ENCODE measurements around the gene RPP40.

RPP40 gene

GRCh38 chr6:5003604-5004372, at the start of gene RPP40:
Gene RPP40, minus strand, starts transcription at chr6:5004037. Its CDS starts 35 bp downstream, at chr6:5004002.
- H3K4me3 ChIP-seq (ENCODE audit: low read length), result peak within 1 kb of the TSS; percentile 97
- H3K27me3 ChIP-seq (ENCODE audit: control insufficient read depth, insufficient read depth, low read length), result no peaks in the 10 kb centered on the region
- no peaks in the 10 kb centered on the region for H3K36me3 ChIP-seq (ENCODE audit: control insufficient read depth, insufficient read depth, low read length)
- WGBS (ENCODE audit: insufficient coverage, insufficient read length), result no CpG with 5 or more reads among the region's 64 CpGs
- no peaks in the 10 kb centered on the region; the same call in 1 of the 2 replicates for H3K4me1 ChIP-seq (ENCODE audit: control insufficient read depth, insufficient read depth, low read length)
- DNase-seq (ENCODE audit: low read depth, low spot score), result peak; percentile 90
- H3K27ac ChIP-seq (ENCODE audit: low read length), result no peak within 1 kb of the TSS
- no peaks in the 10 kb centered on the region for H3K9me3 ChIP-seq (ENCODE audit: control insufficient read depth, insufficient read depth, low read length)

GRCh38 chr6:5053038-5053437, 49.2 kb upstream of the RPP40 start:
- Histone ChIP-seq H3K36me3 (ENCODE audit: control insufficient read depth, insufficient read depth, low read length) (no peaks in the 10 kb centered on the region), H3K4me1 (ENCODE audit: control insufficient read depth, insufficient read depth, low read length) (no peaks in the 10 kb centered on the region), H3K9me3 (ENCODE audit: control insufficient read depth, insufficient read depth, low read length) (peaks cover 1% of the 10 kb centered on the region), H3K27ac (ENCODE audit: low read length) (no peak overlapping the region), H3K4me3 (ENCODE audit: low read length) (no peak overlapping the region), H3K27me3 (ENCODE audit: control insufficient read depth, insufficient read depth, low read length) (no peaks in the 10 kb centered on the region)
- DNase-seq (ENCODE audit: low read depth, low spot score), result no peak

- DNase-seq (ENCODE audit: low read depth, low spot score), result no peak
- Histone ChIP-seq H3K27me3 (ENCODE audit: control insufficient read depth, insufficient read depth, low read length) (no peaks in the 10 kb centered on the region), H3K36me3 (ENCODE audit: control insufficient read depth, insufficient read depth, low read length) (no peaks in the 10 kb centered on the region), H3K4me1 (ENCODE audit: control insufficient read depth, insufficient read depth, low read length) (no peaks in the 10 kb centered on the region), H3K9me3 (ENCODE audit: control insufficient read depth, insufficient read depth, low read length) (peaks cover 1% of the 10 kb centered on the region), H3K27ac (ENCODE audit: low read length) (no peak overlapping the region), H3K4me3 (ENCODE audit: low read length) (no peak overlapping the region)
- no CpG with 5 or more reads among the region's 1 CpG for WGBS (ENCODE audit: insufficient coverage, insufficient read length)
Measured at GRCh38 chr6:5051394-5051793, 47.6 kb upstream of the RPP40 start.

- WGBS (ENCODE audit: insufficient coverage, insufficient read length), result no CpG with 5 or more reads among the region's 2 CpGs
- H3K27ac ChIP-seq (ENCODE audit: low read length), result no peak overlapping the region
- DNase-seq (ENCODE audit: low read depth, low spot score), result no peak
- H3K4me3 ChIP-seq (ENCODE audit: low read length), result no peak overlapping the region
- H3K27me3 ChIP-seq (ENCODE audit: control insufficient read depth, insufficient read depth, low read length), result no peaks in the 10 kb centered on the region
- H3K36me3 ChIP-seq (ENCODE audit: control insufficient read depth, insufficient read depth, low read length), result no peaks in the 10 kb centered on the region
- H3K4me1 ChIP-seq (ENCODE audit: control insufficient read depth, insufficient read depth, low read length), result no peaks in the 10 kb centered on the region
- H3K9me3 ChIP-seq (ENCODE audit: control insufficient read depth, insufficient read depth, low read length), result peaks cover 1% of the 10 kb centered on the region
Measured at GRCh38 chr6:5050009-5050408, 46.2 kb upstream of the RPP40 start.

- H3K4me1 ChIP-seq (ENCODE audit: control insufficient read depth, insufficient read depth, low read length), result no peaks in the 10 kb centered on the region
- no peak overlapping the region for H3K27ac ChIP-seq (ENCODE audit: low read length)
- no peak for DNase-seq (ENCODE audit: low read depth, low spot score)
- no peak overlapping the region for H3K4me3 ChIP-seq (ENCODE audit: low read length)
- H3K9me3 ChIP-seq (ENCODE audit: control insufficient read depth, insufficient read depth, low read length), result peaks cover 1% of the 10 kb centered on the region
- H3K36me3 ChIP-seq (ENCODE audit: control insufficient read depth, insufficient read depth, low read length), result no peaks in the 10 kb centered on the region
- no peaks in the 10 kb centered on the region for H3K27me3 ChIP-seq (ENCODE audit: control insufficient read depth, insufficient read depth, low read length)
- WGBS (ENCODE audit: insufficient coverage, insufficient read length), result no CpG with 5 or more reads among the region's 9 CpGs
Measured at GRCh38 chr6:5046430-5046829, 42.6 kb upstream of the RPP40 start.

GRCh38 chr6:5045416-5045815, 41.6 kb upstream of the RPP40 start:
- Histone ChIP-seq H3K4me1 (ENCODE audit: control insufficient read depth, insufficient read depth, low read length) (no peaks in the 10 kb centered on the region), H3K27me3 (ENCODE audit: control insufficient read depth, insufficient read depth, low read length) (no peaks in the 10 kb centered on the region), H3K9me3 (ENCODE audit: control insufficient read depth, insufficient read depth, low read length) (peaks cover 1% of the 10 kb centered on the region), H3K27ac (ENCODE audit: low read length) (no peak overlapping the region), H3K4me3 (ENCODE audit: low read length) (no peak overlapping the region), H3K36me3 (ENCODE audit: control insufficient read depth, insufficient read depth, low read length) (no peaks in the 10 kb centered on the region)
- no peak for DNase-seq (ENCODE audit: low read depth, low spot score)
- WGBS (ENCODE audit: insufficient coverage, insufficient read length), result no CpG with 5 or more reads among the region's 8 CpGs

- no peak overlapping the region for H3K27ac ChIP-seq (ENCODE audit: low read length)
- peaks cover 1% of the 10 kb centered on the region for H3K9me3 ChIP-seq (ENCODE audit: control insufficient read depth, insufficient read depth, low read length)
- no peaks in the 10 kb centered on the region for H3K36me3 ChIP-seq (ENCODE audit: control insufficient read depth, insufficient read depth, low read length)
- no peak overlapping the region for H3K4me3 ChIP-seq (ENCODE audit: low read length)
- no peaks in the 10 kb centered on the region for H3K4me1 ChIP-seq (ENCODE audit: control insufficient read depth, insufficient read depth, low read length)
- no CpG with 5 or more reads among the region's 3 CpGs for WGBS (ENCODE audit: insufficient coverage, insufficient read length)
- no peak for DNase-seq (ENCODE audit: low read depth, low spot score)
- no peaks in the 10 kb centered on the region for H3K27me3 ChIP-seq (ENCODE audit: control insufficient read depth, insufficient read depth, low read length)
Measured at GRCh38 chr6:5044866-5045265, 41.0 kb upstream of the RPP40 start.

- no peaks in the 10 kb centered on the region for H3K36me3 ChIP-seq (ENCODE audit: control insufficient read depth, insufficient read depth, low read length)
- WGBS (ENCODE audit: insufficient coverage, insufficient read length), result no CpG with 5 or more reads among the region's 3 CpGs
Measured at GRCh38 chr6:5042436-5042835, 38.6 kb upstream of the RPP40 start.

GRCh38 chr6:5041955-5042354, 38.1 kb upstream of the RPP40 start:
- Histone ChIP-seq H3K27ac (ENCODE audit: low read length) (no peak overlapping the region), H3K9me3 (ENCODE audit: control insufficient read depth, insufficient read depth, low read length) (no peaks in the 10 kb centered on the region), H3K4me3 (ENCODE audit: low read length) (no peak overlapping the region), H3K36me3 (ENCODE audit: control insufficient read depth, insufficient read depth, low read length) (no peaks in the 10 kb centered on the region), H3K27me3 (ENCODE audit: control insufficient read depth, insufficient read depth, low read length) (no peaks in the 10 kb centered on the region), H3K4me1 (ENCODE audit: control insufficient read depth, insufficient read depth, low read length) (no peaks in the 10 kb centered on the region)
- no CpG with 5 or more reads among the region's 2 CpGs for WGBS (ENCODE audit: insufficient coverage, insufficient read length)
- no peak for DNase-seq (ENCODE audit: low read depth, low spot score)

More at GRCh38 chr6:5042436-5042835, 38.6 kb upstream of the RPP40 start:
- H3K27ac ChIP-seq (ENCODE audit: low read length), result no peak overlapping the region
- H3K9me3 ChIP-seq (ENCODE audit: control insufficient read depth, insufficient read depth, low read length), result no peaks in the 10 kb centered on the region
- no peaks in the 10 kb centered on the region for H3K4me1 ChIP-seq (ENCODE audit: control insufficient read depth, insufficient read depth, low read length)
- DNase-seq (ENCODE audit: low read depth, low spot score), result no peak
- H3K27me3 ChIP-seq (ENCODE audit: control insufficient read depth, insufficient read depth, low read length), result no peaks in the 10 kb centered on the region
- no peak overlapping the region for H3K4me3 ChIP-seq (ENCODE audit: low read length)

GRCh38 chr6:5036269-5036668, 32.4 kb upstream of the RPP40 start:
- no peak overlapping the region for H3K27ac ChIP-seq (ENCODE audit: low read length)
- H3K4me1 ChIP-seq (ENCODE audit: control insufficient read depth, insufficient read depth, low read length), result peaks cover 9% of the 10 kb centered on the region
- H3K27me3 ChIP-seq (ENCODE audit: control insufficient read depth, insufficient read depth, low read length), result no peaks in the 10 kb centered on the region
- H3K36me3 ChIP-seq (ENCODE audit: control insufficient read depth, insufficient read depth, low read length), result no peaks in the 10 kb centered on the region
- no CpG with 5 or more reads among the region's 8 CpGs for WGBS (ENCODE audit: insufficient coverage, insufficient read length)
- no peaks in the 10 kb centered on the region for H3K9me3 ChIP-seq (ENCODE audit: control insufficient read depth, insufficient read depth, low read length)
- no peak overlapping the region for H3K4me3 ChIP-seq (ENCODE audit: low read length)
- peak; percentile 67 for DNase-seq (ENCODE audit: low read depth, low spot score)

- Histone ChIP-seq H3K36me3 (ENCODE audit: control insufficient read depth, insufficient read depth, low read length) (no peaks in the 10 kb centered on the region), H3K9me3 (ENCODE audit: control insufficient read depth, insufficient read depth, low read length) (no peaks in the 10 kb centered on the region), H3K4me3 (ENCODE audit: low read length) (no peak overlapping the region), H3K4me1 (ENCODE audit: control insufficient read depth, insufficient read depth, low read length) (peaks cover 9% of the 10 kb centered on the region), H3K27me3 (ENCODE audit: control insufficient read depth, insufficient read depth, low read length) (no peaks in the 10 kb centered on the region), H3K27ac (ENCODE audit: low read length) (no peak overlapping the region)
- no peak for DNase-seq (ENCODE audit: low read depth, low spot score)
- no CpG with 5 or more reads among the region's 7 CpGs for WGBS (ENCODE audit: insufficient coverage, insufficient read length)
Measured at GRCh38 chr6:5034736-5035135, 30.9 kb upstream of the RPP40 start.
